H1 (cell line): ENCODE data around the gene CENPP.

Experiments used
- CTCF ChIP-seq, 3 experiments: IDR thresholded peaks; 1 replicate in 2 of 3; 2 replicates in 1 of 3; pipeline versions ENCODE4 v1.5.1 to v1.6.1; 2011; ENCODE audit warnings: low read length in 3 of 3, mild to moderate bottlenecking in 3 of 3, inconsistent platforms in 2 of 3, low read depth in 1 of 3, moderate library complexity in 1 of 3; ENCODE audit not compliant: insufficient read depth in 1 of 3; ENCODE audit errors: control extremely low read depth in 1 of 3
- EP300 ChIP-seq, 2 experiments: IDR thresholded peaks; 1 replicate in 1 of 2; 2 replicates in 1 of 2; pipeline ENCODE4 v1.6.1; 2011 to 2012; ENCODE audit warnings: low read depth in 2 of 2, low read length in 2 of 2, mild to moderate bottlenecking in 2 of 2, borderline replicate concordance in 1 of 2, inconsistent platforms in 1 of 2, moderate library complexity in 1 of 2
- POLR2A ChIP-seq, 2 experiments: IDR thresholded peaks; 1 replicate in 1 of 2; 2 replicates in 1 of 2; pipeline ENCODE4 v1.6.1; 2011; ENCODE audit warnings: low read depth in 2 of 2, low read length in 2 of 2, mild to moderate bottlenecking in 2 of 2; ENCODE audit errors: control extremely low read depth in 1 of 2
- SIX5 ChIP-seq: IDR thresholded peaks from 2 replicates; pipeline ENCODE4 v1.6.1; 2011; ENCODE audit warnings: mild to moderate bottlenecking, low read depth, low read length
- TCF12 ChIP-seq: IDR thresholded peaks from 2 replicates; pipeline ENCODE4 v1.6.1; 2011; ENCODE audit warnings: low read depth, mild to moderate bottlenecking, low read length
- USF2 ChIP-seq: IDR thresholded peaks from 2 replicates; pipeline ENCODE4 v1.6.1; 2011; ENCODE audit warnings: low read length, improper control_type of control experiment

GRCh38 chr9:92406477-92406876, 80.7 kb downstream of the CENPP start:
- no peak for TF ChIP-seq TCF12
- TF ChIP-seq CTCF (IDR thresholded peaks at IDR 0.05; ENCODE audit: control extremely low read depth in 1 of 3, insufficient read depth in 1 of 3, low read depth in 1 of 3, low read length in 3 of 3), result no peak
- TF ChIP-seq SIX5, result no peak
- no peak for TF ChIP-seq POLR2A (IDR thresholded peaks at IDR 0.05; ENCODE audit: control extremely low read depth in 1 of 2, low read depth in 2 of 2, low read length in 2 of 2)
- no peak for TF ChIP-seq EP300 (IDR thresholded peaks at IDR 0.05; ENCODE audit: borderline replicate concordance in 1 of 2, low read depth in 2 of 2, low read length in 2 of 2)
- no peak for TF ChIP-seq USF2
